Endothelial cell of umbilical vein (primary cell): Measurements from ENCODE around the gene BMERB1. TPM values are rescaled to one million over a fixed set of nuclear protein-coding genes. Genes with fewer than 3 reads are reported as not detected.
A peak's percentile ranks its signal among the peaks of the same experiment; 100 is the strongest.

Experiments
- BruUV-seq: library from RNA; stranded (reverse); fragments of 400-500 nt; replicated peaks from 2 replicates; lab custom pipeline; 2021; lab: Mats Ljungman, UMichigan
- CTCF ChIA-PET: fragments of 300-600, 350-600 bp; sonication (Branson Sonifier 250); formaldehyde crosslinking; loops from one replicate; lab custom pipeline; 2021; ENCODE audit warnings: antibody characterized with exemption, inconsistent platforms; lab: Charles Lee
- POLR2A ChIA-PET: fragments of 300-600, 350-600 bp; sonication (Branson Sonifier 250); formaldehyde crosslinking; loops from one replicate; lab custom pipeline; 2021; ENCODE audit warnings: antibody characterized with exemption, inconsistent platforms; lab: Charles Lee
- DNase-seq: peaks from one replicate; pipeline ENCODE4 v3.0.0-alpha.2; 2011; ENCODE audit warnings: low read depth, low spot score
- FAIRE-seq: peaks from 2 replicates; lab custom pipeline; 2011; peaks lifted over from hg19 to GRCh38; lab: Jason Lieb, UNC
- H2AFZ ChIP-seq: 2 replicates; pipeline ENCODE4 v1.6.0; 2012; ENCODE audit warnings: low read depth, low read length, control low read depth, inconsistent platforms
- H3K27ac ChIP-seq: 2 replicates; pipeline ENCODE4 v1.5.1; 2011; ENCODE audit warnings: low read depth, mild to moderate bottlenecking, control low read depth, low read length, moderate library complexity; ENCODE audit not compliant: insufficient read depth
- H3K27me3 ChIP-seq, 2 experiments: 2 replicates each; pipeline versions ENCODE4 v1.6.0 to v1.6.1; 2011; ENCODE audit warnings: low read length in 2 of 2, mixed read lengths in 1 of 2; ENCODE audit not compliant: control insufficient read depth in 2 of 2, insufficient read depth in 2 of 2
- H3K36me3 ChIP-seq, 2 experiments: 2 replicates in 1 of 2; 3 replicates in 1 of 2; pipeline ENCODE4 v1.5.1; 2011; ENCODE audit warnings: low read length in 2 of 2, mild to moderate bottlenecking in 1 of 2, moderate library complexity in 1 of 2; ENCODE audit not compliant: control insufficient read depth in 2 of 2, insufficient read depth in 2 of 2; ENCODE audit errors: extremely low read depth in 1 of 2
- H3K4me1 ChIP-seq: 3 replicates; pipeline ENCODE4 v1.5.1; 2011; ENCODE audit warnings: mild to moderate bottlenecking, low read length; ENCODE audit not compliant: control insufficient read depth, insufficient read depth; ENCODE audit errors: extremely low read depth
- H3K4me2 ChIP-seq: 2 replicates; pipeline ENCODE4 v1.6.1; 2011; ENCODE audit warnings: low read length, control low read depth, mixed read lengths; ENCODE audit not compliant: insufficient read depth
- H3K4me3 ChIP-seq, 3 experiments: fragments of 200-600 bp in 1 of 3; sonication (generic), shearing (Covaris generic) in 1 of 3; replicated peaks in 1 of 3; 2 replicates each; pipeline ENCODE4 v1.5.1; 2011 to 2016; ENCODE audit warnings: control low read depth in 3 of 3, low read length in 3 of 3, mild to moderate bottlenecking in 2 of 3, inconsistent platforms in 1 of 3, low read depth in 1 of 3, moderate library complexity in 1 of 3; ENCODE audit not compliant: insufficient read depth in 1 of 3
- H3K79me2 ChIP-seq: 2 replicates; pipeline ENCODE4 v1.6.0; 2012; ENCODE audit warnings: low read length, inconsistent platforms; ENCODE audit not compliant: control insufficient read depth, insufficient read depth
- H3K9ac ChIP-seq: replicated peaks from 2 replicates; pipeline ENCODE3; 2011; ENCODE audit warnings: low read length, control low read depth; ENCODE audit not compliant: insufficient read depth; ENCODE audit errors: extremely low read depth
- H3K9me1 ChIP-seq: replicated peaks from 3 replicates; pipeline ENCODE4 v1.6.0; 2011; ENCODE audit warnings: mild to moderate bottlenecking, low read length; ENCODE audit not compliant: control insufficient read depth, insufficient read depth; ENCODE audit errors: extremely low read depth
- H3K9me3 ChIP-seq: replicated peaks from 2 replicates; pipeline ENCODE4 v1.5.1; 2012; ENCODE audit warnings: low read length, inconsistent platforms; ENCODE audit not compliant: control insufficient read depth, insufficient read depth
- H4K20me1 ChIP-seq: replicated peaks from 2 replicates; pipeline ENCODE3; 2011; ENCODE audit warnings: mild to moderate bottlenecking, low read length; ENCODE audit not compliant: control insufficient read depth, insufficient read depth; ENCODE audit errors: extremely low read depth
- EZH2 ChIP-seq: IDR thresholded peaks from 2 replicates; pipeline ENCODE4 v1.6.1; 2012; ENCODE audit warnings: borderline replicate concordance, low read depth, mild to moderate bottlenecking, moderate library complexity, low read length, inconsistent platforms; ENCODE audit not compliant: severe bottlenecking
- FOS ChIP-seq: IDR thresholded peaks from 2 replicates; pipeline ENCODE4 v1.6.1; 2011; ENCODE audit warnings: mild to moderate bottlenecking, low read length, moderate library complexity, borderline replicate concordance; ENCODE audit not compliant: insufficient read depth
- GATA2 ChIP-seq: IDR thresholded peaks from 2 replicates; pipeline ENCODE4 v1.7.0; 2011; ENCODE audit warnings: low read depth, mild to moderate bottlenecking, moderate library complexity, mixed read lengths, low read length; ENCODE audit not compliant: insufficient read length, insufficient read depth
- JUN ChIP-seq: IDR thresholded peaks from 2 replicates; pipeline ENCODE4 v1.6.1; 2011; ENCODE audit warnings: borderline replicate concordance, low read depth; ENCODE audit not compliant: insufficient read length, insufficient read depth
- MYC ChIP-seq: IDR thresholded peaks from one replicate; pipeline ENCODE4 v1.6.1; 2011; ENCODE audit warnings: mild to moderate bottlenecking, low read depth, low read length
- POLR2A ChIP-seq: IDR thresholded peaks from 2 replicates; pipeline ENCODE4 v1.6.1; 2012; ENCODE audit warnings: low read depth, mild to moderate bottlenecking, control low read depth, low read length
- POLR2AphosphoS5 ChIP-seq: IDR thresholded peaks from 2 replicates; pipeline ENCODE4 v1.6.1; 2012; ENCODE audit warnings: low read depth, mild to moderate bottlenecking, control low read depth, low read length, moderate library complexity; ENCODE audit not compliant: insufficient read depth
- dilution Hi-C: fragments of 300-500 bp; cut with MboI; formaldehyde crosslinking; loops from one replicate; pipeline ENCODE4 v1.15.0; 2019; ENCODE audit warnings: low sequenced_read_pairs; ENCODE audit not compliant: extremely low pct_ligation_motif_present
- intact Hi-C: fragments of 100-400 bp; cut with micrococcal nuclease; formaldehyde crosslinking; loops from one replicate; pipeline ENCODE4 v1.10.0; 2022
- polyA plus RNA-seq, 4 experiments: library from polyadenylated mRNA; depleted of rRNA in 3 of 4; stranded (reverse) in 3 of 4; unstranded in 1 of 4; fragments of >200 nt; gene quantifications; 2 replicates each; pipeline versions ENCODE4 v1.2.1 to v1.2.3, GENCODE V29; 2011 to 2012; ENCODE audit warnings: missing spikeins in 1 of 4
- total RNA-seq: library from RNA; stranded (reverse); gene quantifications from 2 replicates; pipeline ENCODE4 v1.2.3, GENCODE V29; 2021
- TF ChIP-seq, protein P1 (sequence below), 2 donors: IDR thresholded peaks; 1 replicate in 1 of 2; 2 replicates in 1 of 2; pipeline ENCODE4 v1.5.1; 2011; ENCODE audit warnings: low read length in 2 of 2, mild to moderate bottlenecking in 2 of 2, moderate library complexity in 2 of 2, control low read depth in 1 of 2, inconsistent platforms in 1 of 2, low read depth in 1 of 2; ENCODE audit not compliant: insufficient read depth in 1 of 2; ENCODE audit errors: extremely low read depth in 1 of 2
- TF ChIP-seq, protein P2 (sequence below): IDR thresholded peaks from 2 replicates; pipeline ENCODE4 v1.6.1; 2011; ENCODE audit not compliant: insufficient read depth, insufficient read length

The BMERB1 gene
- total and polyA plus RNA-seq, 2 donors (not counting 3 experiments of a cell fraction or from before 2014, with no cell fraction given), result 14.1 to 17.4 TPM

DNA sequence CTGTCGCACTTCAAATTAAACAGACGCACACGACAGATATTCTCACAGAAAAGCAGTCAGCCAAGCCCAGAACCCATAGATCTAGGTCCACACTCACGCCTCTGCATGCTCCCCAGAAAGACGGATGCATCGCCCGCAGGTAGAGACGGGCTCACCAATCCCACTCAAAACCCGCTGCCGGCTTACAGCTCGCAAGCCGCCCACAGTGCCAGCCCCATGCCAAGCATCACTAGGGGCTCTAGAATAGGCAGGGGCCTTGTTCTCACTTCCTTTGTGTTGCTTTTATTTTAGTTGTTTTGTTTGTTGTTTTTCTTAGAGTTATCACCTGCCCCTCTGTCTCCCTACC lies 336 bp upstream of the BMERB1 start:
- dilution Hi-C loops (no loop called here), intact Hi-C loops (loop anchor here (2.0 kb wide), 3 partner anchors 69 to 323 kb away; no protein-coding TSS in a partner anchor)
- peaks cover 9% of the 10 kb centered on the region for H3K4me1 ChIP-seq
- H3K27me3 ChIP-seq, result no peaks in the 10 kb centered on the region
- no peaks in the 10 kb centered on the region for H3K36me3 ChIP-seq
- H3K79me2 ChIP-seq, result peaks cover 2% of the 10 kb centered on the region
- peak overlapping the region; percentile 96 for H3K4me2 ChIP-seq
- no peak overlapping the region for H3K9ac ChIP-seq
- no peak for TF ChIP-seq EZH2
- no peak for TF ChIP-seq MYC
- TF ChIP-seq GATA2, result no peak
- no peak for TF ChIP-seq JUN
- TF ChIP-seq, protein P1, sequence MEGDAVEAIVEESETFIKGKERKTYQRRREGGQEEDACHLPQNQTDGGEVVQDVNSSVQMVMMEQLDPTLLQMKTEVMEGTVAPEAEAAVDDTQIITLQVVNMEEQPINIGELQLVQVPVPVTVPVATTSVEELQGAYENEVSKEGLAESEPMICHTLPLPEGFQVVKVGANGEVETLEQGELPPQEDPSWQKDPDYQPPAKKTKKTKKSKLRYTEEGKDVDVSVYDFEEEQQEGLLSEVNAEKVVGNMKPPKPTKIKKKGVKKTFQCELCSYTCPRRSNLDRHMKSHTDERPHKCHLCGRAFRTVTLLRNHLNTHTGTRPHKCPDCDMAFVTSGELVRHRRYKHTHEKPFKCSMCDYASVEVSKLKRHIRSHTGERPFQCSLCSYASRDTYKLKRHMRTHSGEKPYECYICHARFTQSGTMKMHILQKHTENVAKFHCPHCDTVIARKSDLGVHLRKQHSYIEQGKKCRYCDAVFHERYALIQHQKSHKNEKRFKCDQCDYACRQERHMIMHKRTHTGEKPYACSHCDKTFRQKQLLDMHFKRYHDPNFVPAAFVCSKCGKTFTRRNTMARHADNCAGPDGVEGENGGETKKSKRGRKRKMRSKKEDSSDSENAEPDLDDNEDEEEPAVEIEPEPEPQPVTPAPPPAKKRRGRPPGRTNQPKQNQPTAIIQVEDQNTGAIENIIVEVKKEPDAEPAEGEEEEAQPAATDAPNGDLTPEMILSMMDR (IDR thresholded peaks at IDR 0.05; ENCODE audit: extremely low read depth in 1 of 2, insufficient read depth in 1 of 2, low read depth in 1 of 2, low read length in 2 of 2), result no peak
- no peak for TF ChIP-seq POLR2A
- no peak for TF ChIP-seq FOS
- TF ChIP-seq, protein P2, sequence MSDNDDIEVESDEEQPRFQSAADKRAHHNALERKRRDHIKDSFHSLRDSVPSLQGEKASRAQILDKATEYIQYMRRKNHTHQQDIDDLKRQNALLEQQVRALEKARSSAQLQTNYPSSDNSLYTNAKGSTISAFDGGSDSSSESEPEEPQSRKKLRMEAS, result no peak
- no peak for TF ChIP-seq POLR2AphosphoS5
- H3K4me3 ChIP-seq, result peak overlapping the region; percentile 67 to 96 (median 72)
- POLR2A ChIA-PET, result no interaction called here
- DNase-seq (no peak), FAIRE-seq (no peak)
- no peak overlapping the region for H3K27ac ChIP-seq
- H3K9me1 ChIP-seq, result no peaks in the 10 kb centered on the region
- H3K9me3 ChIP-seq, result no peaks in the 10 kb centered on the region
- CTCF ChIA-PET, result interaction anchor here (1.3 to 2.0 kb wide), 2 partner anchors 10 to 117 kb away, joined by 4 to 9 read pairs; no protein-coding TSS in a partner anchor
- no TSS peak for BruUV-seq
- peak overlapping the region; percentile 98 for H2AFZ ChIP-seq
- H4K20me1 ChIP-seq, result no peaks in the 10 kb centered on the region
